Activated T-cell treated with anti-CD3 and anti-CD28 coated beads, Interleukin-2, amount 50 U/mL, for 72 hours (primary cell): Measurements from ENCODE around the gene EME2. TPM values are rescaled to one million over a fixed set of nuclear protein-coding genes. Genes with fewer than 3 reads are reported as not detected.

Experiments used
- ATAC-seq, 2 donors: fragments of 150-1000 bp; cut with Tn5 transposase; replicated peaks in 1 of 2; 2 replicates each; pipeline ENCODE4 v1.10.0; 2021; ENCODE audit warnings: moderate library complexity in 2 of 2, mild to moderate bottlenecking in 1 of 2
- DNase-seq, 2 donors: peaks; one replicate each; pipeline ENCODE4 v3.0.0; 2021 to 2022; ENCODE audit warnings: mixed read lengths in 1 of 2
- H3K27ac Mint-ChIP-seq: one replicate; pipeline ENCODE4 v1.8.0; 2022; ENCODE audit warnings: mild to moderate bottlenecking, moderate library complexity, mixed read lengths
- H3K27me3 Mint-ChIP-seq: one replicate; pipeline ENCODE4 v1.8.0; 2022; ENCODE audit warnings: low read depth, mixed read lengths
- H3K36me3 Mint-ChIP-seq, 2 donors: one replicate each; pipeline ENCODE4 v1.8.0; 2022; ENCODE audit warnings: mixed read lengths in 2 of 2, mild to moderate bottlenecking in 1 of 2; ENCODE audit not compliant: insufficient read depth in 2 of 2
- H3K4me1 Mint-ChIP-seq: one replicate; pipeline ENCODE4 v1.8.0; 2022; ENCODE audit warnings: low read depth, mixed read lengths
- H3K4me3 Mint-ChIP-seq, 2 donors: one replicate each; pipeline ENCODE4 v1.8.0; 2022; ENCODE audit warnings: mild to moderate bottlenecking in 2 of 2, mixed read lengths in 2 of 2, moderate library complexity in 2 of 2
- H3K9me3 Mint-ChIP-seq, 2 donors: one replicate each; pipeline ENCODE4 v1.8.0; 2022; ENCODE audit warnings: mixed read lengths in 2 of 2
- total RNA-seq, 2 donors: library from RNA; stranded (reverse); gene quantifications; one replicate each; pipeline ENCODE4 v1.2.3, GENCODE V29; 2022

The EME2 gene
- total RNA-seq, 2 donors from 2014 or later = 14.4 to 18.6 TPM

- ATAC-seq (no peak), DNase-seq (no peak)
- no peaks in the 10 kb centered on the region for H3K9me3 Mint-ChIP-seq
- no peak overlapping the region for H3K27ac Mint-ChIP-seq
- no peak overlapping the region for H3K4me3 Mint-ChIP-seq
- H3K4me1 Mint-ChIP-seq = no peaks in the 10 kb centered on the region
- no peaks in the 10 kb centered on the region for H3K27me3 Mint-ChIP-seq
- H3K36me3 Mint-ChIP-seq = no peaks in the 10 kb centered on the region
These were observed 20.7 kb upstream of the EME2 start for GRCh38 chr16:1751946-1752345.

GRCh38 chr16:1752853-1753252, 19.8 kb upstream of the EME2 start:
- no peak for DNase-seq
- no peak overlapping the region for H3K4me3 Mint-ChIP-seq
- no peak for ATAC-seq
- no peak overlapping the region for H3K27ac Mint-ChIP-seq
- H3K27me3 Mint-ChIP-seq = no peaks in the 10 kb centered on the region
- no peaks in the 10 kb centered on the region for H3K9me3 Mint-ChIP-seq
- no peaks in the 10 kb centered on the region for H3K36me3 Mint-ChIP-seq
- H3K4me1 Mint-ChIP-seq = no peaks in the 10 kb centered on the region

- Mint-ChIP-seq H3K27ac (no peak overlapping the region), H3K4me1 (no peaks in the 10 kb centered on the region), H3K9me3 (no peaks in the 10 kb centered on the region), H3K27me3 (no peaks in the 10 kb centered on the region), H3K4me3 (no peak overlapping the region), H3K36me3 (no peaks in the 10 kb centered on the region)
- no peak for ATAC-seq
- no peak for DNase-seq
These were observed 18.4 kb upstream of the EME2 start for GRCh38 chr16:1754204-1754603.

DNA sequence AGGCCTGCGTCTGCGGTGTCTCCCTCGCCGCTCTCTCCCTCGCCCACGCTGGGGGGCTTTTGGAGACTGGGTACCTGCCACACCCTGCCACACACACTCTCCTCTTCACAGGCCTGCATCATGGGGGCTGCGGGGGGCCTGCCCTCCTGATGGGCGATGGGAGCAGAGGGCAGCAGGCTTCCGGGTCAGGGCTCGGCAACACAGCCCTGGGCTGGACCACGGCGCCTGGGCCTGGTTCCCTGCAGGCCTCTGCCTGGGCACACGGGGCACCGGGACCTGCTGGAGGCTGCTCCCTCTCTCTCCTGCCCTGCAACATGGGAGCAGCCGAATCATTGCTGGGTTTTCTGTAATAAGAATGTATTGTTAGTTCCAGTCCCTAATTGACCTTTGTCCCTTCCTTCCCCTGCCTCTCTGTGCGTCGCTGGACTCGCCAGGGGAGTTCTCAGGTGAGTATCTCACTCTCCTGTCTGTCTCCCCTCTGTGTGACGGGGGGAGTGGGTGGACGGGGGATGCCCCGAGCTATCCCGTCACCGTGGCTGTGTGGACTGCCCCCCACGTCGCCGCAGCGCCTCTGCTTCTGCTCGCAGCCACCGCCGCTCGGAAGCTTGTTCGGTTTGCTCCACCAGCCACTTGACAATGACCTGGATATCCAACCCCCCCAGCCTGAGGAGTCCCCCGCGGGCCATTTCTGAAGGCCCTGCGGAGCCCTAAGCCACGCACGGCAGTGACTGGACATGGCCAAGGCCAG, 14.7 kb upstream of the EME2 start:
- Mint-ChIP-seq H3K9me3 (no peaks in the 10 kb centered on the region), H3K27me3 (no peaks in the 10 kb centered on the region), H3K36me3 (peaks cover 0 to 2% of the 10 kb centered on the region in 2 donors), H3K4me3 (no peak overlapping the region), H3K27ac (no peak overlapping the region), H3K4me1 (no peaks in the 10 kb centered on the region)
- ATAC-seq (no peak), DNase-seq (no peak)

GRCh38 chr16:1758923-1759322, 13.7 kb upstream of the EME2 start:
- no peak overlapping the region for H3K4me3 Mint-ChIP-seq
- DNase-seq (no peak), ATAC-seq (no peak)
- H3K36me3 Mint-ChIP-seq = peaks cover 0 to 2% of the 10 kb centered on the region in 2 donors
- H3K27ac Mint-ChIP-seq = no peak overlapping the region
- no peaks in the 10 kb centered on the region for H3K9me3 Mint-ChIP-seq
- H3K27me3 Mint-ChIP-seq = no peaks in the 10 kb centered on the region
- no peaks in the 10 kb centered on the region for H3K4me1 Mint-ChIP-seq

DNA sequence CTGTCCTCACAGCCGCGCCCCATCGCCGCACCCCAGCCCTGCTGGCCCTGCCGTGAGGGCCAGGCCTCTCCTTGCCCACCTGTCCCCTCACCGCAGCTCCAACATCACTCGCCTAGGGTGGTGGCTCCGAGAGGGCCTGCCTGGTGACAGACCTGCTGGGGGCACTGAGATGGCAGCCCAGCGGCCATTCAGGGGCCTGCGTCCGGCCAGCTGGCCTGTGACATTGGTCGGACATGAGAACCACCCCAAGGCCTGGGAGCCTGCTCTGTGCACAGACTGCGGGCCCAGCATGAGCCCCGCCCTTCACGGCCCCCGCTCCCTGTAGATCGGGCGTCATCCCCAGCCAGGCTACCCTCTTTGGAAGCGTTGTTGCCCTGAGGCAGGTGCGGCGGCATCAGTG, 13.1 kb upstream of the EME2 start:
- Mint-ChIP-seq H3K27ac (no peak overlapping the region), H3K27me3 (no peaks in the 10 kb centered on the region), H3K9me3 (no peaks in the 10 kb centered on the region), H3K4me1 (no peaks in the 10 kb centered on the region), H3K36me3 (peaks cover 0 to 2% of the 10 kb centered on the region in 2 donors), H3K4me3 (no peak overlapping the region)
- no peak for DNase-seq
- ATAC-seq = no peak

- no peaks in the 10 kb centered on the region for H3K27me3 Mint-ChIP-seq
- ATAC-seq (no peak), DNase-seq (no peak)
- no peak overlapping the region for H3K27ac Mint-ChIP-seq
- H3K4me3 Mint-ChIP-seq = no peak overlapping the region
- H3K9me3 Mint-ChIP-seq = no peaks in the 10 kb centered on the region
- H3K36me3 Mint-ChIP-seq = peaks cover 0 to 2% of the 10 kb centered on the region in 2 donors
- no peaks in the 10 kb centered on the region for H3K4me1 Mint-ChIP-seq
These were observed 11.7 kb upstream of the EME2 start for GRCh38 chr16:1760911-1761310.

DNA sequence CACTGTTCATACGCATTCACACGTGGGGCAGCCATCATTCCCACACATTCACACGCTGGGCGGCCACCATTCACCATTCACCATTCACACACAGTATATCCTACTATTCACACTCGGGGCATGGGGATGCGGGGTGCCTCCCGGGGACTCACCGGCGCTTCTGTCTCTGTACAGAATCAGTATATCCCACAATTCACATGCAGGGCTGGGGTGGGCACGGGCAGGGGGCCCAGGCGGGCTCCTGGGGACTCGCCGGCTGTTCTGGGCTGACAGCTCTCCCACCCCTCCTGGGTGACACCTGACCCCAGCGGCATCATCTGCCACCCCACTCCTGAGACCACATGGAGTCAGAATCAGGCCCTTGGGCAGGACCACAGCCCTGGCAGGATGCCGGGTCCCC, 10.9 kb upstream of the EME2 start:
- no peak overlapping the region for H3K27ac Mint-ChIP-seq
- H3K9me3 Mint-ChIP-seq = no peaks in the 10 kb centered on the region
- no peaks in the 10 kb centered on the region for H3K27me3 Mint-ChIP-seq
- no peak overlapping the region for H3K4me3 Mint-ChIP-seq
- H3K4me1 Mint-ChIP-seq = no peaks in the 10 kb centered on the region
- no peak for DNase-seq
- ATAC-seq = no peak
- peaks cover 0 to 2% of the 10 kb centered on the region in 2 donors for H3K36me3 Mint-ChIP-seq

- no peak for ATAC-seq
- Mint-ChIP-seq H3K4me3 (no peak overlapping the region), H3K9me3 (no peaks in the 10 kb centered on the region), H3K27ac (no peak overlapping the region), H3K36me3 (peaks cover 0 to 2% of the 10 kb centered on the region in 2 donors), H3K4me1 (no peaks in the 10 kb centered on the region), H3K27me3 (no peaks in the 10 kb centered on the region)
- no peak for DNase-seq
These were observed 10.3 kb upstream of the EME2 start for GRCh38 chr16:1762196-1762878.

DNA sequence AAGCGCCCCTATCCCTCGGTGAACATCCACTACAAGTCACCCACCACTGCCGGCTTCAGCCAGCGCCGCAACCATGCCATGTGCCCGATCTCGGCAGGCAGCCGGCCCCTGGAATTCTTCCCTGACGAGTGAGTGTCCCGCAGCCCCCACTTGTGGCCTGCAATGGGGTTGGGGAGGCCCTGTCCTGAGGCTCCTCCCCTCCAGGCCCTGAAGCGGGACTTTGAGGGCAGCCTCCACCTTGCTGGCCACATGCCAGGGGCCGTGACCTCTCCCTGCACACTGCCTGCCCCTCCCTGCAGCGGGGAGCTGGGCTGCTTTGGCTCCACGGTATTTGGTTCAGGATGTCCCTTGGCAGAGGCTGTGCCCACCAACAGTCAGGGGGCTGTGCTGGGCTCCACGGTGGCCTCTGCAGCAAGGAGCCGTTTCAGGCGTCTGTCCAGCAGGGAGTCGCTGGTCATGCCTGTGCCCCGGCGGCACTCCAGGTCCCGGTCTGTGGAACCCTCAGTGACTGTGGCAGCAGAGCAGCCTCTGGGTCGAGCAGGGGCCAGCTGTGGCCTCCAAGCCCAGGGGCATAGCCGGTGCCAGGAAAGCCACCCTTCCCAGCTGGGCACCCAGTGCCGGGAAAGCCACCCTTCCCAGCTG, 9.6 kb upstream of the EME2 start:
- Mint-ChIP-seq H3K9me3 (no peaks in the 10 kb centered on the region), H3K27me3 (no peaks in the 10 kb centered on the region), H3K4me1 (no peaks in the 10 kb centered on the region), H3K27ac (no peak overlapping the region), H3K36me3 (peaks cover 2% of the 10 kb centered on the region in 2 donors), H3K4me3 (no peak overlapping the region)
- DNase-seq = no peak
- no peak for ATAC-seq

GRCh38 chr16:1763521-1764511, 8.8 kb upstream of the EME2 start:
- H3K4me3 Mint-ChIP-seq = no peak overlapping the region
- H3K36me3 Mint-ChIP-seq = peaks cover 2 to 3% of the 10 kb centered on the region in 2 donors
- ATAC-seq (no peak), DNase-seq (no peak)
- H3K4me1 Mint-ChIP-seq = no peaks in the 10 kb centered on the region
- no peaks in the 10 kb centered on the region for H3K9me3 Mint-ChIP-seq
- H3K27ac Mint-ChIP-seq = no peak overlapping the region
- no peaks in the 10 kb centered on the region for H3K27me3 Mint-ChIP-seq

GRCh38 chr16:1764971-1765370, 7.6 kb upstream of the EME2 start:
- H3K27me3 Mint-ChIP-seq = no peaks in the 10 kb centered on the region
- H3K36me3 Mint-ChIP-seq = peaks cover 2 to 3% of the 10 kb centered on the region in 2 donors
- H3K9me3 Mint-ChIP-seq = no peaks in the 10 kb centered on the region
- H3K4me3 Mint-ChIP-seq = no peak overlapping the region
- DNase-seq (no peak), ATAC-seq (no peak)
- no peak overlapping the region for H3K27ac Mint-ChIP-seq
- peaks cover 2% of the 10 kb centered on the region for H3K4me1 Mint-ChIP-seq
